GM19099 (cell line): ENCODE data around the gene ZNF534.

Experiments used
- POLR2A ChIP-seq: IDR thresholded peaks from 3 replicates; pipeline ENCODE4 v1.6.1; 2011; ENCODE audit warnings: low read depth; ENCODE audit not compliant: insufficient read length; ENCODE audit errors: extremely low read depth

ZNF534 gene

GRCh38 chr19:52492201-52492993 lies 63.4 kb downstream of the ZNF534 start:
- TF ChIP-seq POLR2A = no peak

GRCh38 chr19:52492994-52493470 lies 64.1 kb downstream of the ZNF534 start:
- TF ChIP-seq POLR2A = no peak

- no peak for TF ChIP-seq POLR2A
Measured at GRCh38 chr19:52494518-52494917, 65.6 kb downstream of the ZNF534 start.

- no peak for TF ChIP-seq POLR2A
Measured at GRCh38 chr19:52498571-52498970, 69.6 kb downstream of the ZNF534 start.
